ENCODE results near the gene AFM. TPM values are rescaled to one million over a fixed set of nuclear protein-coding genes. Genes with fewer than 3 reads are reported as not detected.

Gene AFM
- total RNA-seq, 1 donor from 2014 or later, result not detected

DNA sequence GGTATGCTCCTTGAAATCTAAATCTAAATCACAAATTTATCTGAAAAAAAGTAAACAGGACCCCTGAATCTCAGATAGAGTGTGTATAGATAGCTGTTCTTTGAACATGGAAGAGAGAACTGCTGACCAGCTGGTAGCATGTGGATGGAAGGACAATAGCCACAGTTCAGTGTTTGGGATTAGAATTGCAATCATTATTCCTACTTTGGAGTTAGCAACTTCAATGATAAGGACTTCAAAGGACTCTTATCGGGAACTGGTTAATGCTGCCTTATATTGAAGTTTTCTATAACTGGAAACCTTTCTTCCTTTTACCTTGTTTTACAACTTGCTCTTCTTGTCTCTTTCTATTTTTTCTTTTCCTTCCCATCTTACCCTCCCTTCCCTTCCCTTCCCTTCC, 5.0 kb downstream of the AFM start:
- H3K4me1 ChIP-seq, result no peaks in the 10 kb centered on the region
- TF ChIP-seq, protein P1, sequence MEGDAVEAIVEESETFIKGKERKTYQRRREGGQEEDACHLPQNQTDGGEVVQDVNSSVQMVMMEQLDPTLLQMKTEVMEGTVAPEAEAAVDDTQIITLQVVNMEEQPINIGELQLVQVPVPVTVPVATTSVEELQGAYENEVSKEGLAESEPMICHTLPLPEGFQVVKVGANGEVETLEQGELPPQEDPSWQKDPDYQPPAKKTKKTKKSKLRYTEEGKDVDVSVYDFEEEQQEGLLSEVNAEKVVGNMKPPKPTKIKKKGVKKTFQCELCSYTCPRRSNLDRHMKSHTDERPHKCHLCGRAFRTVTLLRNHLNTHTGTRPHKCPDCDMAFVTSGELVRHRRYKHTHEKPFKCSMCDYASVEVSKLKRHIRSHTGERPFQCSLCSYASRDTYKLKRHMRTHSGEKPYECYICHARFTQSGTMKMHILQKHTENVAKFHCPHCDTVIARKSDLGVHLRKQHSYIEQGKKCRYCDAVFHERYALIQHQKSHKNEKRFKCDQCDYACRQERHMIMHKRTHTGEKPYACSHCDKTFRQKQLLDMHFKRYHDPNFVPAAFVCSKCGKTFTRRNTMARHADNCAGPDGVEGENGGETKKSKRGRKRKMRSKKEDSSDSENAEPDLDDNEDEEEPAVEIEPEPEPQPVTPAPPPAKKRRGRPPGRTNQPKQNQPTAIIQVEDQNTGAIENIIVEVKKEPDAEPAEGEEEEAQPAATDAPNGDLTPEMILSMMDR (IDR thresholded peaks at IDR 0.05), result no peak
- no peak for TF ChIP-seq POLR2AphosphoS5 (IDR thresholded peaks at IDR 0.05; ENCODE audit: insufficient read depth in 1 of 2, low read depth in 1 of 2)
- TF ChIP-seq POLR2A (IDR thresholded peaks at IDR 0.05), result no peak
- no peaks in the 10 kb centered on the region for H3K36me3 ChIP-seq
- no peak overlapping the region for H3K27ac ChIP-seq
- intact Hi-C loops (cut with DNase I), result no loop called here
- no peak for DNase-seq (ENCODE audit: extremely low spot score in 2 of 2)
- H3K27me3 ChIP-seq, result no peaks in the 10 kb centered on the region
- no peaks in the 10 kb centered on the region for H3K9me3 ChIP-seq
- H3K4me3 ChIP-seq, result no peak overlapping the region

DNA sequence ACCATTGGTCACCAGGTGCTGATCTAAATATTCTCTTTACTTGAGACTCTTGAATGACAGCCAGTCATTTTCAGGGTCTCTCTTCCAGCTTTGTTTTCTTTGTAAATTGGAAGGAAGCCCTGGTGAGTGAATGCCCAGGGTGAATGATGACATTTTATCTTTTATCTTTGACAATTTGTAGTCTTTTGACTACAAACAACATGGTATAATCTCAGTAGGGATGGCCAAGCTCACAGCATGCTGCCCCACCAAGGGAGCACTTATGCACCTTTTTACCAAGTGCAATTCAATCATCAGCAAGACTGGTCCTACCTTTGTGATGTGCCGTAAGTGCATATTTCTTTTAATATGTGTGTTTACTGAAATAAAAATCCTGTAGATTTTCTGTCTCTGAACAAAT, 5.7 kb downstream of the AFM start:
- no peak overlapping the region for H3K27ac ChIP-seq
- no peaks in the 10 kb centered on the region for H3K36me3 ChIP-seq
- H3K4me3 ChIP-seq, result no peak overlapping the region
- no peaks in the 10 kb centered on the region for H3K4me1 ChIP-seq
- DNase-seq (ENCODE audit: extremely low spot score in 2 of 2), result no peak
- H3K27me3 ChIP-seq, result no peaks in the 10 kb centered on the region
- intact Hi-C loops (cut with DNase I), result no loop called here
- H3K9me3 ChIP-seq, result no peaks in the 10 kb centered on the region
- TF ChIP-seq, protein P1 (IDR thresholded peaks at IDR 0.05), result no peak
- TF ChIP-seq POLR2AphosphoS5 (IDR thresholded peaks at IDR 0.05; ENCODE audit: insufficient read depth in 1 of 2, low read depth in 1 of 2), result no peak
- TF ChIP-seq POLR2A (IDR thresholded peaks at IDR 0.05), result no peak

DNA sequence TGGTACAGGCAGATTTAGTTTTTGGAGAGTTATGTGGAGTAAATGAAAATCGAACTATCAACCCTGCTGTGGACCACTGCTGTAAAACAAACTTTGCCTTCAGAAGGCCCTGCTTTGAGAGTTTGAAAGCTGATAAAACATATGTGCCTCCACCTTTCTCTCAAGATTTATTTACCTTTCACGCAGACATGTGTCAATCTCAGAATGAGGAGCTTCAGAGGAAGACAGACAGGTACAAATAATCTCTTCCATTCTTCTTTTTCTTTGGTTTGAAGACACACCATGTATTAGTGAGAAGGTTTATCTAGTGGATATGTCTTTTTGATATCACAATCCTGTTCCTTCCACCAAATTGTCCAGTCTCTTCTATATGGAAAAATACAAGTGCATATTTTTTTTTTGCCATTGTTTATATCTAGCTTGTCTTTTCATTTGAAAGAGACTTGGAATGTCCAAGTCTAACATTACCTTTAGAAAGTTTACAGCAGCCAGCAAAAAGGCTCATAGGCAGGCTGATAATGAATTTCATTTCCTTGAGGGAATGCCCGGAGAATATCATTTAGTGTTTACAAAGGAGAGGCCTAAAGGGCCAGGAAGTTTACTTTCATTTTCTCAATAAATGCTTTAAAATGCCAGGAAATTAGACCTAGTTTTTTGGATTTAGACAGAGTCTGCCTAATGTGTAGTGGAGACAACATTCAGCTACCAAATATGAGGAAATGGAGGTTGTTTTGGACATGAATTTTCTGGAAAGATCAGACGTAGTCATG, 18.6 kb downstream of the AFM start:
- no peak for DNase-seq (ENCODE audit: extremely low spot score in 2 of 2)
- TF ChIP-seq POLR2AphosphoS5 (IDR thresholded peaks at IDR 0.05; ENCODE audit: insufficient read depth in 1 of 2, low read depth in 1 of 2), result no peak
- TF ChIP-seq, protein P1 (IDR thresholded peaks at IDR 0.05), result no peak
- TF ChIP-seq POLR2A (IDR thresholded peaks at IDR 0.05), result no peak
- Histone ChIP-seq H3K9me3 (no peaks in the 10 kb centered on the region), H3K27me3 (no peaks in the 10 kb centered on the region), H3K4me3 (no peak overlapping the region), H3K4me1 (no peaks in the 10 kb centered on the region), H3K27ac (no peak overlapping the region), H3K36me3 (no peaks in the 10 kb centered on the region)
- intact Hi-C loops (cut with DNase I), result no loop called here

DNA sequence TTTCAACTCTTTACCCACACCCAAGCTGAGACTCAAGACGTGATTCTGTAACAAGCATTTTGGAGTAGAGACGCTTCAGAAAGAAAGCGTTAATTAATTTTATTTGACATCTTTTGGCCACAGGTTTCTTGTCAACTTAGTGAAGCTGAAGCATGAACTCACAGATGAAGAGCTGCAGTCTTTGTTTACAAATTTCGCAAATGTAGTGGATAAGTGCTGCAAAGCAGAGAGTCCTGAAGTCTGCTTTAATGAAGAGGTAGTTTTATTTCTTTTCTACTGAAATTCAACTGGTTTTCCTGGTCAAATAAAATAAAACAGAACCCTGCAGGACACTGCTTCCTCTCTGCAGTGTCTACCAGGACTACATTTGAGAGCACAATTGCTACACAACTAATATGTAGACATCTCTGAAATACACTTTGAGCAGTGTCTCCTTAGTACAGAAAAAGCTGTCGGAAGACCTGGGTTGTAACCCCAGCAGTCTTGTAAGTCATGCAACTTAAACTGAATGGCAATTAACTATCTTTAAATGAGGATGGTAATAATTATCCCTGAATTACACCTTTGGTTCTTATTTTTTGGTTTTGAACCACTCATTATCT, 20.2 kb downstream of the AFM start:
- Histone ChIP-seq H3K9me3 (no peaks in the 10 kb centered on the region), H3K4me1 (no peaks in the 10 kb centered on the region), H3K4me3 (no peak overlapping the region), H3K27ac (no peak overlapping the region), H3K27me3 (no peaks in the 10 kb centered on the region), H3K36me3 (no peaks in the 10 kb centered on the region)
- TF ChIP-seq POLR2AphosphoS5 (IDR thresholded peaks at IDR 0.05; ENCODE audit: insufficient read depth in 1 of 2, low read depth in 1 of 2), result no peak
- TF ChIP-seq, protein P1 (IDR thresholded peaks at IDR 0.05), result no peak
- TF ChIP-seq POLR2A (IDR thresholded peaks at IDR 0.05), result no peak
- DNase-seq (ENCODE audit: extremely low spot score in 2 of 2), result no peak
- intact Hi-C loops (cut with DNase I), result no loop called here

DNA sequence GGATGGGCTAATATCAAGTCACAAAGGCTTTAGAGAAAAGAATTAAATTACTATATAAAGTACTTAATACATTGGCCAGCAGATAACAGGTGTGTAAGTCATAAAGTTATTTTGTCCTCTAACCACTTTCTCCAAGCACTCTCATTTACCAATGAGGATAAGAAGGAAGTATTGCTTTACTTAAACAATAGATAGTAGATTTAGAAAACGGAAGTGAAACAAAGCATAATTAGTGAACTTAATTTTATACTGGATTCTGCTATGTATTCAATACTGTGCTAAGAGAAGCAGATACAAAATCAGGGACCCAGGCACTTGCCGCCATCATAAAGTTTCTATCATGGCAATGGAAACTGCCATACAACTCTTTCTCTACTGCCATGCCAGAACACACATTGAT, 24.0 kb downstream of the AFM start:
- Histone ChIP-seq H3K4me3 (no peak overlapping the region), H3K27me3 (no peaks in the 10 kb centered on the region), H3K27ac (no peak overlapping the region), H3K36me3 (no peaks in the 10 kb centered on the region), H3K9me3 (no peaks in the 10 kb centered on the region), H3K4me1 (no peaks in the 10 kb centered on the region)
- TF ChIP-seq POLR2A (IDR thresholded peaks at IDR 0.05) (no peak), POLR2AphosphoS5 (IDR thresholded peaks at IDR 0.05; ENCODE audit: insufficient read depth in 1 of 2, low read depth in 1 of 2) (no peak)
- TF ChIP-seq, protein P1 (IDR thresholded peaks at IDR 0.05), result no peak
- intact Hi-C loops (cut with DNase I), result no loop called here
- no peak for DNase-seq (ENCODE audit: extremely low spot score in 2 of 2)
